SK-N-SH (cell line): ENCODE data around the gene FGF22. TPM values are rescaled to one million over a fixed set of nuclear protein-coding genes. Genes with fewer than 3 reads are reported as not detected.

ENCODE experiments used
- CTCF ChIA-PET: fragments of 300-600, 350-600 bp; formaldehyde crosslinking; extraction: SDS; loops from one replicate; lab custom pipeline; 2021; lab: Yijun Ruan, JAX
- POLR2A ChIA-PET: fragments of 350-600 bp; sonication (Branson Sonifier 250); formaldehyde crosslinking; extraction: SDS; loops from one replicate; lab custom pipeline; 2020; ENCODE audit warnings: antibody characterized with exemption, inconsistent platforms; lab: Yijun Ruan, JAX
- DNase-seq: peaks from one replicate; pipeline ENCODE4 v3.0.0; 2012
- H2AFZ ChIP-seq: fragments of 200-600 bp; sonication (generic); 2 replicates; pipeline ENCODE4 v1.8.1; 2016; ENCODE audit warnings: antibody characterized with exemption, mild to moderate bottlenecking, low read depth
- H3F3A ChIP-seq: fragments of 200-600 bp; sonication (generic); replicated peaks from 2 replicates; pipeline ENCODE3; 2016; ENCODE audit warnings: antibody characterized with exemption, mild to moderate bottlenecking; ENCODE audit not compliant: insufficient read depth
- H3K27ac ChIP-seq, 2 experiments: fragments of 200-500 bp in 1 of 2; fragments of 200-600 bp in 1 of 2; sonication (Bioruptor generic) in 1 of 2; sonication (generic), shearing (Covaris generic) in 1 of 2; 2 replicates each; pipeline versions ENCODE4 v1.5.1 to v1.6.1; 2014 to 2016; ENCODE audit warnings: low read depth in 2 of 2, inconsistent platforms in 1 of 2, low read length in 1 of 2, mild to moderate bottlenecking in 1 of 2, mixed read lengths in 1 of 2
- H3K27me3 ChIP-seq: fragments of 200-600 bp; sonication (generic), shearing (Covaris generic); 2 replicates; pipeline ENCODE4 v1.6.1; 2016; ENCODE audit warnings: mixed run types; ENCODE audit not compliant: insufficient read depth
- H3K36me3 ChIP-seq, 2 experiments: fragments of 200-500 bp in 1 of 2; fragments of 200-600 bp in 1 of 2; sonication (Bioruptor generic) in 1 of 2; sonication (generic) in 1 of 2; replicated peaks in 1 of 2; 2 replicates each; pipeline versions ENCODE3 to v1.5.1; 2014 to 2016; ENCODE audit warnings: low read length in 1 of 2, mild to moderate bottlenecking in 1 of 2; ENCODE audit not compliant: insufficient read depth in 2 of 2, control insufficient read depth in 1 of 2
- H3K4me1 ChIP-seq, 2 experiments: fragments of 200-500 bp in 1 of 2; fragments of 200-600 bp in 1 of 2; sonication (Bioruptor generic) in 1 of 2; sonication (generic), shearing (Covaris generic) in 1 of 2; 2 replicates each; pipeline versions ENCODE4 v1.5.1 to v1.6.1; 2014 to 2016; ENCODE audit warnings: low read depth in 1 of 2, low read length in 1 of 2, mixed run types in 1 of 2; ENCODE audit not compliant: insufficient read depth in 2 of 2, control insufficient read depth in 1 of 2
- H3K4me2 ChIP-seq: fragments of 200-600 bp; sonication (generic), shearing (Covaris generic); 2 replicates; pipeline ENCODE4 v1.6.1; 2017; ENCODE audit warnings: mixed run types
- H3K4me3 ChIP-seq, 2 experiments: fragments of 200-500 bp in 1 of 2; fragments of 200-600 bp in 1 of 2; sonication (Bioruptor generic) in 1 of 2; sonication (generic), shearing (Covaris generic) in 1 of 2; 2 replicates each; pipeline versions ENCODE4 v1.5.1 to v1.8.1; 2014 to 2016; ENCODE audit warnings: low read depth in 2 of 2, inconsistent platforms in 1 of 2, low read length in 1 of 2, mild to moderate bottlenecking in 1 of 2, mixed read lengths in 1 of 2, moderate library complexity in 1 of 2
- H3K79me2 ChIP-seq: fragments of 200-600 bp; sonication (generic); 2 replicates; pipeline ENCODE4 v1.8.1; 2017; ENCODE audit warnings: mild to moderate bottlenecking; ENCODE audit not compliant: insufficient read depth
- H3K9ac ChIP-seq: fragments of 200-600 bp; sonication (generic); 2 replicates; pipeline ENCODE4 v1.6.1; 2017; ENCODE audit warnings: mixed run types
- H3K9me2 ChIP-seq: fragments of 200-600 bp; sonication (generic); 2 replicates; pipeline ENCODE4 v1.6.1; 2017; ENCODE audit warnings: mixed run types
- H3K9me3 ChIP-seq: fragments of 200-600 bp; sonication (generic); 2 replicates; pipeline ENCODE4 v1.6.1; 2017; ENCODE audit warnings: mixed run types, mild to moderate bottlenecking, moderate library complexity
- H4K20me1 ChIP-seq: fragments of 200-600 bp; sonication (generic); 2 replicates; pipeline ENCODE4 v1.6.1; 2017; ENCODE audit warnings: mild to moderate bottlenecking, mixed run types; ENCODE audit not compliant: insufficient read depth
- EP300 ChIP-seq, 2 experiments: IDR thresholded peaks; 2 replicates each; pipeline versions ENCODE4 v1.4.0 to v1.6.1; 2012; ENCODE audit warnings: borderline replicate concordance in 1 of 2, low read depth in 1 of 2, low read length in 1 of 2
- FOSL2 ChIP-seq: IDR thresholded peaks from 2 replicates; pipeline ENCODE4 v1.4.0; 2012; ENCODE audit warnings: low read depth, mild to moderate bottlenecking, moderate library complexity, borderline replicate concordance
- FOXJ3 ChIP-seq: sonication (generic); formaldehyde crosslinking; IDR thresholded peaks from 2 replicates; pipeline ENCODE4 v1.5.1; 2020; ENCODE audit warnings: mild to moderate bottlenecking, missing genetic modification reagents
- GATA2 ChIP-seq: sonication (generic); formaldehyde crosslinking; IDR thresholded peaks from 2 replicates; pipeline ENCODE4 v1.5.0; 2020; ENCODE audit warnings: mild to moderate bottlenecking, missing genetic modification reagents
- MEF2A ChIP-seq: IDR thresholded peaks from 2 replicates; pipeline ENCODE4 v1.4.0; 2012; ENCODE audit warnings: low read depth, borderline replicate concordance
- NFIC ChIP-seq: IDR thresholded peaks from 2 replicates; pipeline ENCODE4 v1.4.0; 2012; ENCODE audit warnings: borderline replicate concordance
- RAD21 ChIP-seq: IDR thresholded peaks from 2 replicates; pipeline ENCODE4 v1.6.1; 2012; ENCODE audit warnings: mild to moderate bottlenecking, low read length
- RFX5 ChIP-seq: IDR thresholded peaks from 2 replicates; pipeline ENCODE4 v1.6.1; 2012; ENCODE audit warnings: mild to moderate bottlenecking, improper control_type of control experiment, low read length
- RXRA ChIP-seq: IDR thresholded peaks from 2 replicates; pipeline ENCODE4 v1.4.0; 2012; ENCODE audit warnings: low read depth, mild to moderate bottlenecking, borderline replicate concordance
- TEAD4 ChIP-seq: IDR thresholded peaks from 2 replicates; pipeline ENCODE4 v1.4.0; 2012; ENCODE audit warnings: mild to moderate bottlenecking, borderline replicate concordance; ENCODE audit not compliant: insufficient read depth
- WGBS: methylation state at CpG from one replicate; pipeline ENCODE4 v1.1.6; 2017; ENCODE audit warnings: low lambda C conversion rate; 5-methylcytosine and 5-hydroxymethylcytosine counted together
- polyA plus RNA-seq, 3 experiments: library from polyadenylated mRNA; depleted of rRNA; stranded (reverse); fragments of >200 nt; gene quantifications; 2 replicates each; pipeline ENCODE4 v1.2.3, GENCODE V29; 2012
- TF ChIP-seq, protein P1 (sequence below): fragments of 150-350 bp; IDR thresholded peaks from 2 replicates; pipeline ENCODE4 v1.6.1; 2017; ENCODE audit warnings: antibody characterized with exemption, low read length, low read depth, borderline replicate concordance

The FGF22 gene
- polyA plus RNA-seq, 1 of the 3 experiments (the other 2 are of a cell fraction): 0.62 TPM

DNA sequence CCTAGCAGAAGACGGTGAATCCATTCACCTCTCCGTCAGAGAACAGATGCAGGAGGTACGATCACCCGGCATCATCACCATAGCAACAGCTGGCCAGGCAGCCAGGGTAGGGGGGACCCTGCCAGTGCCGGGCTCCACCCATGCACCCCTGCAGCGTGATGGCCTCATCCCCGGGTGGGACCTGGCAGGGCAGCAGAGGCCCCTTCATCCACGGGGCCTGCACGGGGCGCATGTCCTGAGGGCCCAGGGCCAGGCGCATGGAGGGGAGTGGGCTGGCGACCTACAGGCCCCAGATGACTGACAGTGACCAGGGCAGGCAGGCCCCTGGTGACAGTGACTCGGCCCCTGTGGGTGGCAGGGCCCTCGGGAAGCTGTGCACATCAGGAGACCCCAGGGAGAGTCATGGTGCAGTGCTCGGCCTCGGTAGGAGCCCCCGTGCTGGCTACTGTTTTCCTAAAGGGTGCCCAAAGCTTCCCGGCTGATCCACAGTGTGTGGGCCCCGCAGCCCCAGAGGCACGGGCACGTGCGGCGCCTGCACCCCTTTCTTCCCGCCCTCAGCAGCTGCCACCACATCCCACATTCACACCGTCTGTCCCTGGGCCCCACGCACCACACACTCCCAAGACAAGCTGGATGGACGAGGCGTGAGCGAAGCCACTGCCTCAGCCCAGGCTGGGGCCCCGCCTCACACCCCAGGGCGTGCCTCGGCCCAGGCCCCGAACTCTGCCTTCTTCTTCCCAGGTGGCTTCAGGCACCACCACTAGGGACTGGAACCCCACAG is 18.6 kb downstream of the FGF22 start (continued):
- no peak for TF ChIP-seq GATA2 (CRISPR knock-in tag)

DNA sequence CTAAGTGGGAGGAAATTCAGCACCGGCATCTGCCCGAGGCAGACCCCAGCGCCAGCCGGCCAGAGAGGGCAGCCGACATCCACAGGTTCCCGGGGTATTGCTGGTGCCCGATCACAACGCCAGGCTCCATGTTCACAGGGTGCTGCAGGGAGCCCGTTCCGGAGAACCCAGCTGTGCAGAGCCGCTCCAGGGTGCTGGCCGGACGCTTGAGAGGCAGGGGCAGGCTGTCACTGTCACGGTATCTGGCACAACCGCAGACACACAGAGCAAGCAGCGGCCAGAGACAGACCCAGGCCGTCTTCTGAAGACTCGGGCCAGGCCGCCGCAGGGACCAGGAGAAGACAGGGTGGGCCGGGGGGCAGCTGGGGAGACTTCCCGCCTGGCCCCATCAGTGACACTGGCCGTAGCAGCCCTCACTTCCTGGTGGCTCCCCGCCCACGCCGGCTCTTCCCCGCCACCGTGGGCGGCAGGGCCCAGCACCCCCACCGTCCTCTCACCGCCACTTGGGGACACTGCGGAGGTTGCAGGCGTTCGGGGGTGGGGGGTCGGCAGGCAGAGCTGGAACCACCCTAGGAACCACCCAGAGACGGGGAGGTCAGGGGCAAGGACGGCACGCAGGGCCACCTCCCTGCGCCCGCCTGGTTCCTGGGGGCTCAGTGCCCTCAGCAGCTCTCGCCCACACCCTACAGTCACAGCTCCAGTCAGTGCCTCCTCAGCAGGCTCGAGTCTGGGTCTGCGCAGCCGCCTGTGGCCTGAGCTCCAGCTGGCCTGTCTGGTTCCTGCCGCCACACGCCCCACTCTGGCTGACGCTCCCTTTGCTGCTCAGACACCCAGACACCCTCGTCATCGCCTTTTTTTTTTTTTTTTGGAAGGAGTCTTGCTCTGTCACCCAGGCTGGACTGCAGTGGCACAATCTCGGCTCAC is 19.5 kb downstream of the FGF22 start:
- H3K27ac ChIP-seq: no peak overlapping the region; a peak in 1 of 4 replicates
- TF ChIP-seq RXRA (no peak), RFX5 (no peak), FOSL2 (no peak), RAD21 (no peak), FOXJ3 (CRISPR knock-in tag) (no peak), EP300 (IDR thresholded peaks at IDR 0.05; ENCODE audit: borderline replicate concordance in 1 of 2, low read depth in 1 of 2, low read length in 1 of 2) (no peak), NFIC (no peak), TEAD4 (no peak), MEF2A (no peak)
- TF ChIP-seq, protein P1, sequence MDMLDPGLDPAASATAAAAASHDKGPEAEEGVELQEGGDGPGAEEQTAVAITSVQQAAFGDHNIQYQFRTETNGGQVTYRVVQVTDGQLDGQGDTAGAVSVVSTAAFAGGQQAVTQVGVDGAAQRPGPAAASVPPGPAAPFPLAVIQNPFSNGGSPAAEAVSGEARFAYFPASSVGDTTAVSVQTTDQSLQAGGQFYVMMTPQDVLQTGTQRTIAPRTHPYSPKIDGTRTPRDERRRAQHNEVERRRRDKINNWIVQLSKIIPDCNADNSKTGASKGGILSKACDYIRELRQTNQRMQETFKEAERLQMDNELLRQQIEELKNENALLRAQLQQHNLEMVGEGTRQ: no peak
- no peak for DNase-seq
- H3K79me2 ChIP-seq: peaks cover 89% of the 10 kb centered on the region
- WGBS: 90% methylated on average over 31 of the region's 50 CpGs
- H3K9me3 ChIP-seq: no peaks in the 10 kb centered on the region
- H3K4me2 ChIP-seq: no peak overlapping the region
- no peak overlapping the region for H3K9ac ChIP-seq
- H3K36me3 ChIP-seq: peaks cover 0 to 9% of the 10 kb centered on the region in 2 experiments
- H3K9me2 ChIP-seq: no peaks in the 10 kb centered on the region
- H3K27me3 ChIP-seq: no peaks in the 10 kb centered on the region
- H3K4me1 ChIP-seq: peaks cover 7 to 27% of the 10 kb centered on the region in 2 experiments; a peak in 2 of 4 replicates
- ChIA-PET CTCF (interaction anchor here (0.5 to 1.5 kb wide), 2 partner anchors 31 to 75 kb away, joined by 3 read pairs; no protein-coding TSS in a partner anchor), POLR2A (no interaction called here)
- no peak overlapping the region for H3K4me3 ChIP-seq
- no peak overlapping the region for H2AFZ ChIP-seq
- peaks cover 4% of the 10 kb centered on the region for H3F3A ChIP-seq
- H4K20me1 ChIP-seq: peaks cover 82% of the 10 kb centered on the region
